Suprapubic skin (tissue), 4 donors: ENCODE measurements around the gene TSPO2.

ENCODE experiments used
- EP300 ChIP-seq: sonication (generic); formaldehyde crosslinking; IDR thresholded peaks from one replicate; pipeline ENCODE4 v1.6.1; 2017; ENCODE audit warnings: antibody characterized with exemption
- POLR2AphosphoS5 ChIP-seq, 3 donors: sonication (generic); formaldehyde crosslinking; IDR thresholded peaks; one replicate each; pipeline ENCODE4 v1.6.1; 2017; ENCODE audit warnings: antibody characterized with exemption in 3 of 3
- TF ChIP-seq, protein P1 (sequence below), 2 donors: fragments of 200-600 bp in 1 of 2; fragments of 450-650 bp in 1 of 2; sonication (generic) in 1 of 2; IDR thresholded peaks; one replicate each; pipeline ENCODE4 v1.5.1; 2016 to 2019; ENCODE audit warnings: antibody characterized with exemption in 2 of 2, mild to moderate bottlenecking in 1 of 2, moderate library complexity in 1 of 2

DNA sequence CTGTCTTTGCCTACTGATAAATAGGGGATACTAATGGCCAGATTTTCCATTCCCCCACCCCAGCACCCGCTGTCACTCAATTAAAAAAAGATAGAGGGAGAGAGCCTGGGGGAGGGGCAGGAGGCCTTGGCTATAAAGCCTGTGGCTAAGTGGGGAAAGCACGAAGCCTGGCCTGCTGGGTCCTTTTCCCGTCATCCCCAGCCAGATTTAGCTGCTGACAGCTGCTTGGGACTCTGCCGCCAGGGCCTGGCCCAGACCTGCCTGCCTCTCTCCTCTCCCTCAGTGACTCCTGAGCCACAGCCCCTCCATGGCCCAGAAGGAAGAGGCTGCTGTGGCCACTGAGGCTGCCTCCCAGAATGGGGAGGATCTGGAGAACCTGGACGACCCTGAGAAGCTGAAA, 10.8 kb downstream of the TSPO2 start, which contains the start of gene APOBEC2:
- TF ChIP-seq, protein P1, sequence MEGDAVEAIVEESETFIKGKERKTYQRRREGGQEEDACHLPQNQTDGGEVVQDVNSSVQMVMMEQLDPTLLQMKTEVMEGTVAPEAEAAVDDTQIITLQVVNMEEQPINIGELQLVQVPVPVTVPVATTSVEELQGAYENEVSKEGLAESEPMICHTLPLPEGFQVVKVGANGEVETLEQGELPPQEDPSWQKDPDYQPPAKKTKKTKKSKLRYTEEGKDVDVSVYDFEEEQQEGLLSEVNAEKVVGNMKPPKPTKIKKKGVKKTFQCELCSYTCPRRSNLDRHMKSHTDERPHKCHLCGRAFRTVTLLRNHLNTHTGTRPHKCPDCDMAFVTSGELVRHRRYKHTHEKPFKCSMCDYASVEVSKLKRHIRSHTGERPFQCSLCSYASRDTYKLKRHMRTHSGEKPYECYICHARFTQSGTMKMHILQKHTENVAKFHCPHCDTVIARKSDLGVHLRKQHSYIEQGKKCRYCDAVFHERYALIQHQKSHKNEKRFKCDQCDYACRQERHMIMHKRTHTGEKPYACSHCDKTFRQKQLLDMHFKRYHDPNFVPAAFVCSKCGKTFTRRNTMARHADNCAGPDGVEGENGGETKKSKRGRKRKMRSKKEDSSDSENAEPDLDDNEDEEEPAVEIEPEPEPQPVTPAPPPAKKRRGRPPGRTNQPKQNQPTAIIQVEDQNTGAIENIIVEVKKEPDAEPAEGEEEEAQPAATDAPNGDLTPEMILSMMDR (IDR thresholded peaks at IDR 0.05) = no peak
- no peak for TF ChIP-seq POLR2AphosphoS5 (IDR thresholded peaks at IDR 0.05)
- TF ChIP-seq EP300 = no peak
